Neuronal stem cell (in vitro differentiated cells): Measurements from ENCODE around the gene CASTOR1. TPM values are rescaled to one million over a fixed set of nuclear protein-coding genes. Genes with fewer than 3 reads are reported as not detected.
"Not testable (repeated sequence)": the region's sequence is repeated elsewhere in the genome, so short reads cannot be mapped to it uniquely, and the experiment has no call there.

ENCODE experiments used
- DNase-seq: peaks from one replicate; pipeline ENCODE4 v3.0.0-alpha.2; 2013; ENCODE audit warnings: low spot score
- H2AFZ ChIP-seq: one replicate; pipeline ENCODE4 v1.6.1; 2013; ENCODE audit warnings: mild to moderate bottlenecking, low read length, inconsistent platforms
- H2AK5ac ChIP-seq: 2 replicates; pipeline ENCODE4 v1.6.1; 2013; ENCODE audit warnings: low read depth, mild to moderate bottlenecking, inconsistent platforms, low read length, moderate library complexity, mixed read lengths
- H2BK120ac ChIP-seq: 2 replicates; pipeline ENCODE4 v1.6.1; 2013; ENCODE audit warnings: low read depth, mild to moderate bottlenecking, inconsistent platforms, low read length, moderate library complexity, mixed read lengths
- H2BK12ac ChIP-seq: one replicate; pipeline ENCODE4 v1.6.1; 2013; ENCODE audit warnings: low read length, inconsistent platforms
- H2BK15ac ChIP-seq: 2 replicates; pipeline ENCODE4 v1.6.1; 2013; ENCODE audit warnings: mild to moderate bottlenecking, low read length, inconsistent platforms, mixed read lengths
- H2BK5ac ChIP-seq: one replicate; pipeline ENCODE4 v1.6.1; 2013; ENCODE audit warnings: inconsistent platforms, mild to moderate bottlenecking, low read length, moderate library complexity
- H3K14ac ChIP-seq: one replicate; pipeline ENCODE4 v1.6.1; 2013; ENCODE audit warnings: low read length, inconsistent platforms
- H3K18ac ChIP-seq: 2 replicates; pipeline ENCODE4 v1.6.1; 2013; ENCODE audit warnings: low read length, inconsistent platforms
- H3K23ac ChIP-seq: 2 replicates; pipeline ENCODE4 v1.6.1; 2013; ENCODE audit warnings: low read depth, mild to moderate bottlenecking, mixed read lengths, low read length, inconsistent platforms; ENCODE audit not compliant: poor library complexity
- H3K27ac ChIP-seq: replicated peaks from 3 replicates; pipeline ENCODE4 v1.5.1; 2013; ENCODE audit warnings: low read length, inconsistent platforms
- H3K27me3 ChIP-seq, 3 experiments: 2 replicates each; pipeline ENCODE4 v1.6.1; 2013; ENCODE audit warnings: low read length in 3 of 3, mild to moderate bottlenecking in 2 of 3, inconsistent platforms in 1 of 3, low read depth in 1 of 3, mixed read lengths in 1 of 3, moderate library complexity in 1 of 3; ENCODE audit not compliant: control insufficient read depth in 3 of 3, insufficient read depth in 3 of 3
- H3K36me3 ChIP-seq, 2 donors: replicated peaks in 1 of 2; 2 replicates each; pipeline ENCODE4 v1.6.1; 2013; ENCODE audit warnings: low read length in 2 of 2; ENCODE audit not compliant: control insufficient read depth in 2 of 2, insufficient read depth in 2 of 2
- H3K4ac ChIP-seq: 2 replicates; pipeline ENCODE4 v1.6.1; 2013; ENCODE audit warnings: inconsistent platforms, mild to moderate bottlenecking, low read length, moderate library complexity
- H3K4me1 ChIP-seq, 2 donors: 1 replicate in 1 of 2; 2 replicates in 1 of 2; pipeline ENCODE4 v1.6.1; 2013; ENCODE audit warnings: low read length in 2 of 2, low read depth in 1 of 2; ENCODE audit not compliant: control insufficient read depth in 2 of 2, insufficient read depth in 1 of 2
- H3K4me2 ChIP-seq: one replicate; pipeline ENCODE4 v1.6.1; 2013; ENCODE audit warnings: mild to moderate bottlenecking, low read length, inconsistent platforms; ENCODE audit not compliant: insufficient read depth, poor library complexity, severe bottlenecking
- H3K4me3 ChIP-seq, 2 donors: 2 replicates each; pipeline ENCODE4 v1.5.1; 2013; ENCODE audit warnings: low read length in 2 of 2, mild to moderate bottlenecking in 2 of 2, inconsistent platforms in 1 of 2, moderate library complexity in 1 of 2
- H3K79me1 ChIP-seq: one replicate; pipeline ENCODE4 v1.6.1; 2013; ENCODE audit warnings: low read depth, mild to moderate bottlenecking, inconsistent platforms, low read length, moderate library complexity
- H3K9ac ChIP-seq: one replicate; pipeline ENCODE4 v1.6.1; 2013; ENCODE audit warnings: mild to moderate bottlenecking, low read depth, low read length, inconsistent platforms; ENCODE audit not compliant: poor library complexity
- H3K9me3 ChIP-seq, 2 donors: replicated peaks in 1 of 2; 2 replicates each; pipeline versions ENCODE3 to v1.6.1; 2013; ENCODE audit warnings: low read length in 2 of 2, mild to moderate bottlenecking in 2 of 2, inconsistent platforms in 1 of 2, low read depth in 1 of 2, mixed read lengths in 1 of 2, moderate library complexity in 1 of 2; ENCODE audit not compliant: control insufficient read depth in 2 of 2, insufficient read depth in 1 of 2
- H4K8ac ChIP-seq: one replicate; pipeline ENCODE4 v1.6.1; 2013; ENCODE audit warnings: low read depth, mild to moderate bottlenecking, inconsistent platforms, low read length, moderate library complexity
- H4K91ac ChIP-seq: one replicate; pipeline ENCODE4 v1.6.1; 2013; ENCODE audit warnings: low read length, low read depth, mild to moderate bottlenecking, inconsistent platforms; ENCODE audit not compliant: poor library complexity
- WGBS, 2 donors: extraction: QIAGEN DNeasy Blood & Tissue Kit; methylation state at CpG; one replicate each; pipeline ENCODE4 v1.1.7; 2013; ENCODE audit warnings: missing lambda C conversion rate in 2 of 2, mixed read lengths in 1 of 2; ENCODE audit not compliant: insufficient read length in 2 of 2, insufficient replicate concordance in 1 of 2; ENCODE audit errors: extremely low coverage in 2 of 2; 5-methylcytosine and 5-hydroxymethylcytosine counted together
- polyA plus RNA-seq, 2 experiments: library from polyadenylated mRNA; stranded (reverse); fragments of 200-250 nt; gene quantifications; one replicate each; pipeline ENCODE4 v1.2.3, GENCODE V29; 2013

Gene CASTOR1
- polyA plus RNA-seq (2013, experiment 1 of 2), result 13.2 TPM
- polyA plus RNA-seq (2013, experiment 2 of 2), result 14.0 TPM

GRCh38 chr22:30289141-30289979 is at the start of gene CASTOR1:
CASTOR1 (minus strand) TSS chr22:30289505; CDS start chr22:30289497, 8 bp downstream.
- Histone ChIP-seq H3K9ac (peak within 1 kb of the TSS; percentile 87), H3K4me1 (peaks cover 15 to 18% of the 10 kb centered on the region in 2 donors), H2BK5ac (peak within 1 kb of the TSS; percentile 26), H3K4me2 (peak within 1 kb of the TSS; percentile 99), H3K4me3 (peak within 1 kb of the TSS; percentile 63 to 90), H3K36me3 (peaks cover 9 to 11% of the 10 kb centered on the region in 2 donors), H3K18ac (peak within 1 kb of the TSS; percentile 96), H2BK12ac (no peak within 1 kb of the TSS), H3K9me3 (no peaks in the 10 kb centered on the region), H3K27ac (no peak within 1 kb of the TSS), H4K91ac (no peak within 1 kb of the TSS), H2BK15ac (peak within 1 kb of the TSS; percentile 93), H2AK5ac (peak within 1 kb of the TSS; percentile 48), H3K27me3 (peaks cover 0 to 6% (median 0%) of the 10 kb centered on the region in 3 experiments), H3K4ac (no peak within 1 kb of the TSS), H3K14ac (peak within 1 kb of the TSS; percentile 21), H2AFZ (peak within 1 kb of the TSS; percentile 99), H4K8ac (no peak within 1 kb of the TSS), H3K79me1 (no peaks in the 10 kb centered on the region), H3K23ac (peak within 1 kb of the TSS; percentile 58), H2BK120ac (no peak within 1 kb of the TSS)
- DNase-seq, result peak; percentile 97
- WGBS, 2 donors, result no CpG with 5 or more reads among the region's 85 CpGs

- no peaks in the 10 kb centered on the region for H3K79me1 ChIP-seq
- H2AK5ac ChIP-seq, result no peak overlapping the region
- H3K14ac ChIP-seq, result no peak overlapping the region
- H3K4me3 ChIP-seq, result peak overlapping the region in 1 of 2 donors; percentile 3
- H2BK120ac ChIP-seq, result no peak overlapping the region
- H3K36me3 ChIP-seq, result peaks cover 85 to 99% of the 10 kb centered on the region in 2 donors
- no peak overlapping the region for H3K4ac ChIP-seq
- no peak overlapping the region for H3K9ac ChIP-seq
- no CpG with 5 or more reads among the region's 7 CpGs for WGBS, 2 donors
- no peak overlapping the region for H3K18ac ChIP-seq
- H3K27me3 ChIP-seq, result no peaks in the 10 kb centered on the region
- H2BK15ac ChIP-seq, result no peak overlapping the region
- no peak overlapping the region for H3K4me2 ChIP-seq
- no peak overlapping the region for H4K91ac ChIP-seq
- no peak overlapping the region for H2BK12ac ChIP-seq
- H3K27ac ChIP-seq, result no peak overlapping the region
- no peak overlapping the region for H2AFZ ChIP-seq
- no peaks in the 10 kb centered on the region for H3K4me1 ChIP-seq
- no peak for DNase-seq
- H3K9me3 ChIP-seq, result no peaks in the 10 kb centered on the region
- no peak overlapping the region for H2BK5ac ChIP-seq
- H4K8ac ChIP-seq, result no peak overlapping the region
- H3K23ac ChIP-seq, result no peak overlapping the region
Observed at GRCh38 chr22:30338802-30339201, 49.5 kb upstream of the CASTOR1 start.

- peaks cover 86 to 99% of the 10 kb centered on the region in 2 donors for H3K36me3 ChIP-seq
- H3K4ac ChIP-seq, H3K27me3 ChIP-seq, H3K79me1 ChIP-seq, DNase-seq, H3K4me3 ChIP-seq, H3K23ac ChIP-seq, H3K18ac ChIP-seq, H3K27ac ChIP-seq, H2AFZ ChIP-seq, H2BK5ac ChIP-seq, H2AK5ac ChIP-seq, H4K91ac ChIP-seq, H2BK120ac ChIP-seq, H3K9me3 ChIP-seq, H2BK12ac ChIP-seq, H3K4me1 ChIP-seq, H4K8ac ChIP-seq, H3K14ac ChIP-seq, H2BK15ac ChIP-seq, H3K4me2 ChIP-seq, H3K9ac ChIP-seq: not testable (repeated sequence)
- no CpG with 5 or more reads among the region's 9 CpGs for WGBS, 2 donors
Observed at GRCh38 chr22:30338341-30338740, 49.0 kb upstream of the CASTOR1 start.

- H3K23ac ChIP-seq, result no peak overlapping the region
Observed at GRCh38 chr22:30337461-30337778, 48.1 kb upstream of the CASTOR1 start.

More at GRCh38 chr22:30337461-30337778, 48.1 kb upstream of the CASTOR1 start:
- Histone ChIP-seq H2BK120ac (no peak overlapping the region), H3K36me3 (peaks cover 77 to 99% of the 10 kb centered on the region in 2 donors), H3K14ac (no peak overlapping the region), H4K91ac (no peak overlapping the region), H3K9me3 (no peaks in the 10 kb centered on the region), H3K79me1 (no peaks in the 10 kb centered on the region), H3K9ac (no peak overlapping the region), H3K4me1 (no peaks in the 10 kb centered on the region), H3K4me2 (no peak overlapping the region), H2AFZ (no peak overlapping the region), H2BK5ac (no peak overlapping the region), H3K27me3 (no peaks in the 10 kb centered on the region), H2AK5ac (no peak overlapping the region), H3K4me3 (no peak overlapping the region), H3K4ac (no peak overlapping the region), H4K8ac (no peak overlapping the region), H3K18ac (no peak overlapping the region), H3K27ac (no peak overlapping the region), H2BK15ac (no peak overlapping the region), H2BK12ac (no peak overlapping the region)
- no CpG with 5 or more reads among the region's 8 CpGs for WGBS, 2 donors
- no peak for DNase-seq
